GM12878 (cell line): ENCODE data around the gene LRP5. TPM values are rescaled to one million over a fixed set of nuclear protein-coding genes. Genes with fewer than 3 reads are reported as not detected.

Experiments
- BMI1 ChIP-seq: fragments of 450-650 bp; IDR thresholded peaks from 2 replicates; pipeline ENCODE4 v1.6.1; 2016; ENCODE audit warnings: mild to moderate bottlenecking, moderate library complexity, borderline replicate concordance
- BRCA1 ChIP-seq: IDR thresholded peaks from 2 replicates; pipeline ENCODE4 v1.6.1; 2011; ENCODE audit warnings: low read depth, low read length, improper control_type of control experiment
- HCFC1 ChIP-seq: fragments of 150-350 bp; IDR thresholded peaks from 2 replicates; pipeline ENCODE4 v1.6.1; 2014; ENCODE audit warnings: low read length
- MXI1 ChIP-seq: fragments of 150-350 bp; IDR thresholded peaks from 2 replicates; pipeline ENCODE4 v1.6.1; 2011; ENCODE audit warnings: low read depth, mild to moderate bottlenecking, inconsistent platforms, low read length, improper control_type of control experiment
- PRDM15 ChIP-seq: fragments of 450-650 bp; formaldehyde crosslinking; IDR thresholded peaks from 2 replicates; pipeline ENCODE4 v1.4.0; 2020; ENCODE audit warnings: mild to moderate bottlenecking, moderate library complexity
- RAD21 ChIP-seq: IDR thresholded peaks from 2 replicates; pipeline ENCODE4 v1.6.1; 2011; ENCODE audit warnings: mild to moderate bottlenecking, low read depth, low read length, moderate library complexity; ENCODE audit not compliant: insufficient read depth
- SMAD5 ChIP-seq: IDR thresholded peaks from 2 replicates; pipeline ENCODE4 v1.6.1; 2016; ENCODE audit warnings: antibody characterized with exemption, low read depth
- TCF3 ChIP-seq: IDR thresholded peaks from 2 replicates; pipeline ENCODE4 v1.6.1; 2012; ENCODE audit warnings: low read depth, mild to moderate bottlenecking, low read length, borderline replicate concordance; ENCODE audit not compliant: insufficient read depth
- polyA plus RNA-seq, 11 experiments: library from polyadenylated mRNA; depleted of rRNA in 4 of 11; unstranded in 6 of 11; stranded (reverse) in 5 of 11; fragments of >200 nt; fragmentation: Nextera tagmentation in 4 of 11; fragmentation: Illumina TruSeq in 1 of 11; extraction: Ambion mirVana in 4 of 11; extraction: Trizol in 1 of 11; gene quantifications; 1 replicate in 1 of 11; 2 replicates in 10 of 11; pipeline versions ENCODE4 v1.2.1 to v1.2.3, GENCODE V29; 2011 to 2016; ENCODE audit warnings: inconsistent platforms in 2 of 11, missing spikeins in 2 of 11, low read depth in 1 of 11
- total RNA-seq, 4 experiments: library from RNA; depleted of rRNA in 3 of 4; stranded (reverse); fragments of >200 nt in 3 of 4; fragmentation: Illumina TruSeq in 1 of 4; extraction: Trizol in 1 of 4; gene quantifications; 2 replicates each; pipeline versions ENCODE4 v1.2.1 to v1.2.3, GENCODE V29; 2013 to 2021

Gene LRP5
- total and polyA plus RNA-seq, 10 of the 15 experiments (the other 5 are each of a cell fraction or from before 2014, with no cell fraction given) = 0.37 to 34.0 (median 6.6) TPM

DNA sequence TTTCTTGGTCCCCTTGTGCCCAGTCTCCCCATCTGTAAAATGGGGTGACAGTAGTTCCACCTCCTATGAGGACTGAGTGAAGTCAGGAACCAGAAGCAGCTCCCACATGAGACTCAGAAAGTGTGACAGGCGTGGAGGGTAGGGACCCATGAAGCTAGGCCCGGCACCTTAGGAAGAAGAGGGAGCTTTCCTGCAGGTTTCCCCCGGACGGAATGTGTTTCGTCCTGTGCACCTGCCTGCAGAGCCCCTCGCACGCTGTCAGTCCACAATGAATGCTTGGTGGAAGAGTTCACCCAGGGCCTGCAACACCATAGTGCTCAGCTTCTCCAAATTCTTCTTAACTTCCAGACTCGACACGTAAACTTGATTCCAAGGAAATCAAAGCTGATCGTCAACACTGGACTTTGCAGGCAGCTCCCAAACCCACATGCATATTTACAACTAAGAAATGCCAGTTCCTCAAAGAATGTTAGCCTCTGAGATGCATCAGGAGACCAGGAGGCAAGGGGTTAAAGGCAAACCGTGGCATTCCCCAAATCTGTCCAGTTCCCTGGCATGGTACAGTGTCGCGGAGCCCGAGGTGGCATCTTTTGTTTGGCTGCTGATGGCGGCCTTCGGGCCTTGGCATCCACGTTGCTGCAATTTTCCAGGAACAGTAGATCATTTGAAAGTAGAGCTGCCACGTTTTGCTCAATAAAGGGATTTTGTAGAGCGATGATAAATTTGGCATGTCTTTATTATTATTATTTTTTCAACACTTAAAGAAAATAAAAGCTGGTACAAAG is 15.4 kb downstream of the LRP5 start (continued):
- TF ChIP-seq TCF3 (no peak), PRDM15 (no peak), RAD21 (no peak), SMAD5 (no peak), MXI1 (no peak), BMI1 (no peak), HCFC1 (no peak), BRCA1 (no peak)
